ENCODE measurements around the gene GOLGA5.
"Not testable (repeated sequence)": the region's sequence is repeated elsewhere in the genome, so short reads cannot be mapped to it uniquely, and the experiment has no call there.

GOLGA5 gene

GRCh38 chr14:92830902-92831301 is 36.8 kb downstream of the GOLGA5 start:
- DNase-seq: no peak

GRCh38 chr14:92832137-92832700 is 38.1 kb downstream of the GOLGA5 start:
- DNase-seq: no peak

GRCh38 chr14:92841930-92842329 is 47.8 kb downstream of the GOLGA5 start:
- DNase-seq: no peak

GRCh38 chr14:92844204-92844603 is 50.1 kb downstream of the GOLGA5 start:
- no peak for DNase-seq

GRCh38 chr14:92846162-92846897 is 52.2 kb downstream of the GOLGA5 start:
- no peak for DNase-seq

GRCh38 chr14:92847278-92847677 is 53.2 kb downstream of the GOLGA5 start:
- no peak for DNase-seq

GRCh38 chr14:92847749-92848148 is 53.6 kb downstream of the GOLGA5 start:
- no peak for DNase-seq

- DNase-seq: no peak
Observed at GRCh38 chr14:92848887-92849286, 54.8 kb downstream of the GOLGA5 start.

GRCh38 chr14:92850492-92850891 is 56.4 kb downstream of the GOLGA5 start:
- DNase-seq: no peak

GRCh38 chr14:92853136-92853535 is 59.0 kb downstream of the GOLGA5 start:
- not testable (repeated sequence) for DNase-seq

GRCh38 chr14:92860049-92860840 is 66.1 kb downstream of the GOLGA5 start:
- DNase-seq: no peak

GRCh38 chr14:92861856-92862745 is 68.0 kb downstream of the GOLGA5 start:
- DNase-seq: no peak

- no peak for DNase-seq
Observed at GRCh38 chr14:92863286-92864080, 69.4 kb downstream of the GOLGA5 start.

GRCh38 chr14:92865674-92866073 is 71.6 kb downstream of the GOLGA5 start:
- no peak for DNase-seq

- DNase-seq: no peak
Observed at GRCh38 chr14:92866181-92866752, 72.2 kb downstream of the GOLGA5 start.

GRCh38 chr14:92866901-92867865 is 73.1 kb downstream of the GOLGA5 start:
- DNase-seq: no peak

GRCh38 chr14:92874962-92875661 is 81.0 kb downstream of the GOLGA5 start:
- no peak for DNase-seq

GRCh38 chr14:92877757-92878431 is 83.8 kb downstream of the GOLGA5 start:
- DNase-seq: no peak

- no peak for DNase-seq
Observed at GRCh38 chr14:92880351-92880750, 86.2 kb downstream of the GOLGA5 start.

All from activated naive CD4-positive, alpha-beta T cell treated with anti-CD3 and anti-CD28 coated beads, Interleukin-2, amount 50 U/mL, for 16 hours (primary cell).